DMS79 treated with DMSO at 0.1 percent for 48 hours (cell line): ENCODE measurements around the gene GPR153.

ENCODE experiments used
- DNase-seq: peaks from one replicate; lab custom pipeline; 2025; lab: John Stamatoyannopoulos, UW

Gene GPR153

GRCh38 chr1:6200188-6200809 lies 60.6 kb downstream of the GPR153 start:
- no peak for DNase-seq

GRCh38 chr1:6199298-6200187 lies 61.4 kb downstream of the GPR153 start, which contains the start of gene RPL22:
RPL22 (minus strand) TSS chr1:6199595; CDS start chr1:6199573, 22 bp downstream.
- peak; percentile 99 for DNase-seq

- DNase-seq = no peak
Observed at GRCh38 chr1:6198646-6199297, 62.1 kb downstream of the GPR153 start.

GRCh38 chr1:6197746-6198427 lies 63.0 kb downstream of the GPR153 start:
- no peak for DNase-seq
